CD4-positive, alpha-beta memory T cell (primary cell): ENCODE results near the gene KCTD10. TPM values are rescaled to one million over a fixed set of nuclear protein-coding genes. Genes with fewer than 3 reads are reported as not detected.
"Not testable (repeated sequence)": the region's sequence is repeated elsewhere in the genome, so short reads cannot be mapped to it uniquely, and the experiment has no call there.

ENCODE experiments used
- CTCF ChIA-PET: fragments of 350-600 bp; sonication (Branson Sonifier 250); formaldehyde crosslinking; loops from one replicate; lab custom pipeline; 2021; ENCODE audit warnings: inconsistent platforms; ENCODE audit not compliant: partially characterized antibody; lab: Charles Lee
- POLR2A ChIA-PET: fragments of 350-600 bp; sonication (Branson Sonifier 250); formaldehyde crosslinking; loops from one replicate; lab custom pipeline; 2021; ENCODE audit not compliant: partially characterized antibody; lab: Charles Lee
- DNase-seq, 5 donors: peaks; one replicate each; pipeline versions ENCODE4 v3.0.0 to v3.0.0-alpha.2; 2020 to 2022; ENCODE audit warnings: mixed read lengths in 1 of 5
- H3K27ac ChIP-seq: one replicate; pipeline ENCODE4 v1.7.0; 2013; ENCODE audit warnings: low read depth, low read length
- H3K27me3 ChIP-seq: 2 replicates; pipeline ENCODE4 v1.7.0; 2013; ENCODE audit warnings: mild to moderate bottlenecking, low read length, moderate library complexity; ENCODE audit not compliant: insufficient read depth
- H3K36me3 ChIP-seq: 2 replicates; pipeline ENCODE4 v1.7.0; 2013; ENCODE audit warnings: mild to moderate bottlenecking, low read length, moderate library complexity; ENCODE audit not compliant: insufficient read depth
- H3K4me1 ChIP-seq: 2 replicates; pipeline ENCODE4 v1.7.0; 2013; ENCODE audit warnings: mild to moderate bottlenecking, low read length, moderate library complexity; ENCODE audit not compliant: insufficient read depth
- H3K4me3 ChIP-seq, 2 donors: one replicate each; pipeline ENCODE4 v1.7.0; 2013; ENCODE audit warnings: low read length in 2 of 2, mild to moderate bottlenecking in 1 of 2
- H3K9me3 ChIP-seq, 2 donors: one replicate each; pipeline ENCODE4 v1.7.0; 2013; ENCODE audit warnings: low read length in 2 of 2, control low read depth in 1 of 2; ENCODE audit not compliant: control insufficient read depth in 1 of 2
- H3K27ac Mint-ChIP-seq, 7 donors: one replicate each; pipeline ENCODE4 v1.8.0; 2020 to 2021; ENCODE audit warnings: mixed read lengths in 7 of 7, mild to moderate bottlenecking in 6 of 7, inconsistent platforms in 3 of 7, moderate library complexity in 3 of 7
- H3K27me3 Mint-ChIP-seq, 2 donors: one replicate each; pipeline ENCODE4 v1.8.0; 2020 to 2021; ENCODE audit warnings: mixed read lengths in 2 of 2
- H3K36me3 Mint-ChIP-seq, 2 donors: one replicate each; pipeline ENCODE4 v1.8.0; 2020 to 2021; ENCODE audit warnings: mixed read lengths in 2 of 2, inconsistent platforms in 1 of 2, mild to moderate bottlenecking in 1 of 2
- H3K4me1 Mint-ChIP-seq, 4 donors: one replicate each; pipeline ENCODE4 v1.8.0; 2020 to 2021; ENCODE audit warnings: mixed read lengths in 4 of 4, mild to moderate bottlenecking in 1 of 4
- H3K4me3 Mint-ChIP-seq, 8 donors: one replicate each; pipeline ENCODE4 v1.8.0; 2020 to 2021; ENCODE audit warnings: mixed read lengths in 8 of 8, mild to moderate bottlenecking in 7 of 8, moderate library complexity in 6 of 8, inconsistent platforms in 3 of 8
- H3K9me3 Mint-ChIP-seq, 8 donors: one replicate each; pipeline ENCODE4 v1.8.0; 2020 to 2021; ENCODE audit warnings: mixed read lengths in 8 of 8, mild to moderate bottlenecking in 5 of 8, inconsistent platforms in 3 of 8, moderate library complexity in 1 of 8
- intact Hi-C: fragments of 100-400 bp; cut with micrococcal nuclease; formaldehyde crosslinking; loops from one replicate; pipeline ENCODE4 v1.15.1; 2023
- polyA plus RNA-seq, 2 donors: library from polyadenylated mRNA; unstranded; fragments of 300-500 nt; fragmentation: Illumina TruSeq; gene quantifications; one replicate each; pipeline ENCODE4 v1.2.3, GENCODE V29; 2021
- total RNA-seq, 2 experiments: library from RNA; stranded (reverse); gene quantifications; one replicate each; pipeline ENCODE4 v1.2.3, GENCODE V29; 2021

The KCTD10 gene
- total and polyA plus RNA-seq, 4 experiments from 2014 or later: 23.2 to 31.9 (median 27.2) TPM

DNA sequence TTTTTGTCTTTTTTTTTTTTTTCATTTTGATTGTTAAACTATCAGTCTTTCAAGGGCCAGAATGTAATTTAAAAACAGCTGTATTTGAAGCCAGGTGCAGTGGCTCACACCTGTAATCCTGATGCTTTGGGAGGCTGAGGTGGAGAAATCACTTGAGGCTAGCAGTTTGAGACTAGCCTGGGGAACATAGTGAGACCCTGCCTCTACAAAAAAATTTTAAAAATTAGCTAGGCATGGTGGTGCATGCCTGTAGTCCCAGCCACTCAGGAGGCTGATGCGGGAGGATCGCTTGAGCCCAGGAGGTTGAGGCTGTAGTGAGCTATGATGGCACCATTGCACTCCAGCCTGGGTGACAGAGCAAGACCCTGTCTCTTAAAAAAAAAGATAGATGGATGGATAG is 72.3 kb downstream of the KCTD10 start:
- H3K4me3 ChIP-seq, H3K4me3 Mint-ChIP-seq, H3K27ac ChIP-seq, POLR2A ChIA-PET, H3K36me3 ChIP-seq, H3K9me3 Mint-ChIP-seq, H3K27ac Mint-ChIP-seq, H3K4me1 Mint-ChIP-seq, intact Hi-C loops, H3K36me3 Mint-ChIP-seq, H3K4me1 ChIP-seq, H3K27me3 ChIP-seq, DNase-seq, H3K9me3 ChIP-seq: not testable (repeated sequence)
- CTCF ChIA-PET: interaction anchor here (3.5 kb wide), 1 partner anchor 10 kb away, joined by 16 read pairs; no protein-coding TSS in a partner anchor
- peaks cover 13 to 18% of the 10 kb centered on the region in 2 donors for H3K27me3 Mint-ChIP-seq

Other genes with a start within 250 kb of the KCTD10 start
- not detected for gene FOXN4, start 168.0 kb downstream of the KCTD10 start, total RNA-seq
- gene FOXN4, start 168.0 kb downstream of the KCTD10 start, polyA plus RNA-seq: not detected
- not detected for gene MYO1H, start 129.4 kb downstream of the KCTD10 start, total RNA-seq
- gene MYO1H, start 129.4 kb downstream of the KCTD10 start, polyA plus RNA-seq: not detected
- 10 to 100 TPM; 55.8 to 58.1 TPM for gene UBE3B, start 334 bp upstream of the KCTD10 start, total RNA-seq
- 10 to 100 TPM; 24.0 to 24.4 TPM for gene UBE3B, start 334 bp upstream of the KCTD10 start, polyA plus RNA-seq
- 10 to 100 TPM; 16.0 to 16.9 TPM for gene MMAB, start 96.2 kb upstream of the KCTD10 start, total RNA-seq
- gene MMAB, start 96.2 kb upstream of the KCTD10 start, polyA plus RNA-seq: 10 to 100 TPM; 17.2 to 30.2 TPM
- 10 to 100 TPM; 10.0 to 11.0 TPM for gene MVK, start 96.5 kb upstream of the KCTD10 start, total RNA-seq
- gene MVK, start 96.5 kb upstream of the KCTD10 start, polyA plus RNA-seq: 1 to 10 TPM; 1.9 to 4.2 TPM
- gene FAM222A, start 236.5 kb upstream of the KCTD10 start, total RNA-seq: under 1 TPM; 0.55 to 0.69 TPM
- under 1 TPM in 1 of 2 donors, not detected in 1; 0.25 TPM for gene FAM222A, start 236.5 kb upstream of the KCTD10 start, polyA plus RNA-seq